Fibroblast of peridontal ligament (primary cell): ENCODE data around the gene GALR3.

Source experiments
- DNase-seq: peaks from one replicate; pipeline ENCODE4 v3.0.0-alpha.2; 2010; ENCODE audit errors: extremely low read depth

Gene GALR3

GRCh38 chr22:37803195-37803638, 20.0 kb upstream of the GALR3 start:
- no peak for DNase-seq

- no peak for DNase-seq
Measured at GRCh38 chr22:37803639-37804351, 19.4 kb upstream of the GALR3 start.

DNA sequence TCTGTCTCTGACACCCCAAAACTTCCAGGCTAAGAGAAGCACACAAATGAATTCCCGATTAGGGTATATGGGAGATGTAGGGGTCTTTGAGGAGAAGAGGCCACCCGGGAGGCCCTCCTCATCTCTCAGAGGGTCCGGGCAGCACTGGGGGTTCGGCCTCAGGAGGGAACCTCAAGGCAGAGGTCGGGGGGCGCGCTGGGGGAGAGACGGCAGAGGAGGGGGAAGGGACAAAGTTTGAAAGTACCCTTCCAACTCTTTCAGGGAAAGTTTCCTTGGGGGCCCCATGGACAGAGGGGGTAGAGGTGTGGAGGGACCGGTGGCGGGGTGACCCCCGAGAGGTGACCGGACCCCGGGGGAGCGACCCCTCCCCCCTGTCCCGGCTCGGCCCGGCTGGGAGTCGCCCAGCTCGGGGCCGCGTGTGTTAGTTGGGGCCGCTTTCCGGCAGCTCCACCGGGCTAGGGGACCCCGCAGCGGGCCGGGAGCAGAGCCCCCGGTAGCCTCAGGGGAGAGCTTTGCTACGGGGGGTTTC, 18.8 kb upstream of the GALR3 start:
- DNase-seq: no peak

DNA sequence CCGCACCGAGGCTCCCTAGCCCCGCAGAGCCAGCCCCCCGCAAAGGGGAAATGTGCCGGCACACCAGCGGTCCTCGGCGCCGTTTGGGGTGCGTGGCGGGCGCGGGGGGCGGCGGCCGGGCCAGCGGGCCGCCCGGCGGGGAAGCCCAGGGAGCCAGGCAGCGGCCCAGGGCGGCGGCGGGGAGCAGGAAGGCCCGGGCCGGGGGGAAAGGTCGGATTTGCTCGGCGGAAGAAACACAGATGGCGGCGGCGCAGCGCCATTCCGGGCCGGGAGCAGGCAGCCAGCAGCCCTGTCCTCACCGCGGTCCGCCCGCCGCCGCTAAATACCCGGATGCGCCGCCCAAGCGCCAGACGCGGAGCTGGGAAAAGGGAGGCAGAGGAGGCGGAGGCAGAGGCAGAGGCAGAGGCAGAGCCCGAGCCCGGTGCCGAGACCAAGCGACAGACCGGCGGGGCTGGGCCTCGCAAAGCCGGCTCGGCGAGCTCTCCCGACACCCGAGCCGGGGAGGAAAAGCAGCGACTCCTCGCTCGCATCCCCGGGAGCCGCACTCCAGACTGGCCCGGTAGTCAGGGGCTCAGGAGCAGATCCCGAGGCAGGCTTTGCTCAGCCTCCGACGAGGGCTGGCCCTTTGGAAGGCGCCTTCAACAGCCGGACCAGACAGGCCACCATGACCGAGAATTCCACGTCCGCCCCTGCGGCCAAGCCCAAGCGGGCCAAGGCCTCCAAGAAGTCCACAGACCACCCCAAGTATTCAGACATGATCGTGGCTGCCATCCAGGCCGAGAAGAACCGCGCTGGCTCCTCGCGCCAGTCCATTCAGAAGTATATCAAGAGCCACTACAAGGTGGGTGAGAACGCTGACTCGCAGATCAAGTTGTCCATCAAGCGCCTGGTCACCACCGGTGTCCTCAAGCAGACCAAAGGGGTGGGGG, 18.0 kb upstream of the GALR3 start:
- DNase-seq: peak; percentile 75

GRCh38 chr22:37805810-37806277, 17.3 kb upstream of the GALR3 start:
- no peak for DNase-seq

GRCh38 chr22:37806409-37807333, 16.5 kb upstream of the GALR3 start:
- DNase-seq: no peak

DNA sequence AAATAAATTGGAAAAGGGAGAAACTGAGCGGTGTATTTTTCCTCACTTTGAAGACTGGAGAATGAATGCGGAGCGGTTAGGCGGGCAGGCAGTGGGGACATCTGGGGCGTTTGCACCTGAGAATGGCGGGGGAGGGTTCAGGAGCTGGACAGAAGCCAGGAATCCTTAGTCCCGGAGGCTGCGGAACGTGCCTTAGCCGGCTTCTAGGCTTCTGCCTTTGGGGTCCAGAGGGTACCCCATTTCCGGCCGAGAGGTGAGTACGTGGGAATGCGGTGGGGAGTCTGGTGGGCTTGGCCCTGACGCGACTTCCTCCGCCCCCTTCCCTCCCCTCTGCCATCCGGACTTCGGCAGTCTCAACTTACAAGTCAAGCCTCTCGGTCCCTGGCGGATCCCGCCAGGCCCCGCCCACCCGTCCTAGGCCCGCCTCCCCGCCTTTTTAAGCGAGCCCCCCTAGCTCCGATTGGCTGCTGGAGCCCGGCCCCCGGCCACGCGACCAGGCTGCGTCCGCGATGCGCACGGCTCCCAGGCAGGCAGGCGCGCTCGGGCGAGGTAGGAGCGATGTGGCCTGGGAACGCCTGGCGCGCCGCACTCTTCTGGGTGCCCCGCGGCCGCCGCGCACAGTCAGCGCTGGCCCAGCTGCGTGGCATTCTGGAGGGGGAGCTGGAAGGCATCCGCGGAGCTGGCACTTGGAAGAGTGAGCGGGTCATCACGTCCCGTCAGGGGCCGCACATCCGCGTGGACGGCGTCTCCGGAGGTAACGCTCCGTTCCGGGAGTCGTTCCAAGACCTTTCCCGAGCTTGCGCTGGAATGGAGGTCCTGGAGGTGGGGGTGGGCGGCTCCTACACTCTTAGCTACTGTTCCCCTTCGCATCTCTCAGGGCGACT, 15.5 kb upstream of the GALR3 start, which contains the start of gene GCAT:
Gene GCAT (plus strand): TSS at position 525 of the 884 bp plus-strand sequence. CDS start 34 bp downstream, at position 559.
- peak; percentile 90 for DNase-seq

DNA sequence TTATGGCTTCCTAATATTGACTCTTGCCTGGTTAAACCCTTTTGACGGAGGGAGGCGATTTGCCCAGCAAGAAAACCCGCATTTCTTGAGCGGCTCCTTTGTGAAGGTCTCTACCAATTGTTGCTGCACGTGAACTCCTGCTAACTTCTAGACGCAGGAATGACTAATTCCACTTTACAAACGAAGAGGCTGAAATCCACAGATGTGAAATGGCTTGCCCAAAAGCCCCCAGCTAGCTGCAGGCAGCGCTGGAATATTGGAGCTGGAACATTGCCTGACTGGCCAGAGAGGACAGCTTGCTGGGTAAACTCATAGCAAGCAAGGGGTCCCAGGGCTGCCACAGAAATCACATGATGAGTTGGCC, 14.9 kb upstream of the GALR3 start:
- peak; percentile 45 for DNase-seq

GRCh38 chr22:37809672-37810333, 13.4 kb upstream of the GALR3 start:
- DNase-seq: no peak

DNA sequence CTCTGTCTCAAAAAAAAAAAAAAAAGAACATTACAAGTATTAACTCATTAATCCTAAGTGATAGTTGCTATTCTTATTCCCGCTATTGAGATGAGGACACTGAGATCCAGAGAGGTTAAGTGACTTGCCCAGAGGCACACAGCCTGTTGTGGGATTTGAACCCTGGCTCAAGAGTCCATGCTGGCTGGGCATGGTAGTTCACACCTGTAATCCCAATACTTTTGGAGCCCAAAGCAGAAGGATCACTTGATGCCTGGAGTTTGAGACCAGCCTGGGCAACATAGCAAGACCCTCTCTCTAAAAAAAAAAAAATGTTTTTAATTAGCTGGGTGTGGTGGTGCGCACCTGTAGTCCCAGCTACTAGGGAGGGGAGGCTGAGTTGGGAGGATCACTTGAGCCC, 11.3 kb upstream of the GALR3 start:
- no peak for DNase-seq

- no peak for DNase-seq
Measured at GRCh38 chr22:37812869-37813678, 10.1 kb upstream of the GALR3 start.

GRCh38 chr22:37815593-37815992, 7.6 kb upstream of the GALR3 start:
- DNase-seq: no peak

GRCh38 chr22:37816543-37817180, 6.5 kb upstream of the GALR3 start:
- DNase-seq: no peak

GRCh38 chr22:37817705-37818408, 5.3 kb upstream of the GALR3 start:
- peak; percentile 68 for DNase-seq

DNA sequence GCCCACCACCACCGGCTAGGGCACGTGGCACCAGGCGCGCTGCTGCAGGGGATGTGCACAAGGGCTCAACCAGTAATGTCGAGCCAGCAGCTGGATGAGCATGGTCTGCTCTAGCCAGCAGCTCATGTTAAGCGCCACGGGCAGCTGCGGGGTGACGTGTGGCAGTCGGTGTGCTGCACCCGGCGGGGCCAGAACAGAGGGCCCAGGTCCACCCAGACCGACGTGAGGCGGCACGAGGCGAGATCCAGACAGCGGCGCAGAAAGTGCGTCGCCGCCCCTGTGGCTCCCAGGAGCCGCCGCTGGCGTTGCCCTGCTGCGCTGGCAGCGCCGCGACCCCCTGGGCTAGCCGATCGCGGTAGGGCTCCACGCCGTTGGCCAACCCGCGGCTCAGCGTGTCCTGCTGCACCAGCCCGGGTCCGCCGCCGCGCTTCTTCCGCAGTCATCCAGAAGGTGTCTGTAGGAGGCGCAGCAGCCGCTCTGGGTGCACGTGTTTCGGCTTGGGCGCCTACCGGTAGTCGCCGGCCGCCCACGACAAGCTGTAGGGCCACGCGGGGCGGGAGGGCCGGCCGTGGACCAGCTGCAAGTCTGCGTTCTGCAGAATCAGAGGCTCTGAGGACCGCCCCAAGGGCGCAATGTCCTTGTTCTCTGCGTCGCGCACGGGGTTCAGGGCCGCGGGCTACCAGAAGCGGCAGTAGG, 4.6 kb upstream of the GALR3 start:
- DNase-seq: peak; percentile 29

DNA sequence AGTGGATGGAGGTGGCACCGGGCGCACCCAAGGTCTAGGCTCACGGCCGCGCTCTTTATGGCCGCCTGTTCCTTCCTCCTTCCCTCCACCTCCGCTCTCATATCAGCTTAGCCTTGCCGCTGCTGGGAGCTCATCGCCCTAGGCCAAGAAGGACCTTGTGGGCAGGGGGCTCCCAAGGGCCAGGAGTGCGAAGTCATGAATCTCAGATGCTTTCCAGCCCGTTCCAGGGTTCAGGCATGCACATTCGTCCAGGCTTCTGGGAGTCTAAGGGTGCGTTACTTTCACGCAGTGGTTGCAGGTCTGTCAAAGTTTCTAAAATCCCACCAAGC, 4.1 kb upstream of the GALR3 start:
- DNase-seq: peak; percentile 4

DNA sequence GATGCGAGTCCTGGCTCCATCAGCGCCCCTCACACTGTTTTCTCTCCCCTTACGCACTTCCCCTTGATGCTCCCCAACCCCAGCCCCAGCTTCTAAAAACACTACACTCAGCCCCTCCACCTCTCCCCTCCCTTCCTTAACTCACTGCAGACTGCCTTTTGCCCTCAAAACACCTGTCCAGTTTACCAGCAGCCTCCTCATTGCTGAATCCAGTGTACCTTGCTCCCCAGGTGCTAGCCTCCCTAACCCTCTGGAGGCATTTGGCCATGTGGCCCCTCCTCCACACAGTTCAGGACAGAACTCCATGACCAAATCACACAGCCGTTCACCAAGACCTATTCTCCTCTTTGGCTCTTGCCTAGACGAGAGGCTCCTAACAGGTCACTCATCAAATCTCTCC, 2.8 kb upstream of the GALR3 start:
- DNase-seq: no peak
